Renal pelvis (tissue), 4 donors: Measurements from ENCODE around the gene MRGPRE. TPM values are rescaled to one million over a fixed set of nuclear protein-coding genes. Genes with fewer than 3 reads are reported as not detected.

Source experiments
- DNase-seq: peaks from one replicate; pipeline ENCODE4 v3.0.0-alpha.2; 2013
- polyA plus RNA-seq, 3 donors: library from polyadenylated mRNA; unstranded; fragments of 120-200 nt; gene quantifications; one replicate each; pipeline ENCODE4 v1.2.1, GENCODE V29; 2013; ENCODE audit not compliant: insufficient read length in 3 of 3

Gene MRGPRE
- polyA plus RNA-seq, 3 donors, result not detected

DNA sequence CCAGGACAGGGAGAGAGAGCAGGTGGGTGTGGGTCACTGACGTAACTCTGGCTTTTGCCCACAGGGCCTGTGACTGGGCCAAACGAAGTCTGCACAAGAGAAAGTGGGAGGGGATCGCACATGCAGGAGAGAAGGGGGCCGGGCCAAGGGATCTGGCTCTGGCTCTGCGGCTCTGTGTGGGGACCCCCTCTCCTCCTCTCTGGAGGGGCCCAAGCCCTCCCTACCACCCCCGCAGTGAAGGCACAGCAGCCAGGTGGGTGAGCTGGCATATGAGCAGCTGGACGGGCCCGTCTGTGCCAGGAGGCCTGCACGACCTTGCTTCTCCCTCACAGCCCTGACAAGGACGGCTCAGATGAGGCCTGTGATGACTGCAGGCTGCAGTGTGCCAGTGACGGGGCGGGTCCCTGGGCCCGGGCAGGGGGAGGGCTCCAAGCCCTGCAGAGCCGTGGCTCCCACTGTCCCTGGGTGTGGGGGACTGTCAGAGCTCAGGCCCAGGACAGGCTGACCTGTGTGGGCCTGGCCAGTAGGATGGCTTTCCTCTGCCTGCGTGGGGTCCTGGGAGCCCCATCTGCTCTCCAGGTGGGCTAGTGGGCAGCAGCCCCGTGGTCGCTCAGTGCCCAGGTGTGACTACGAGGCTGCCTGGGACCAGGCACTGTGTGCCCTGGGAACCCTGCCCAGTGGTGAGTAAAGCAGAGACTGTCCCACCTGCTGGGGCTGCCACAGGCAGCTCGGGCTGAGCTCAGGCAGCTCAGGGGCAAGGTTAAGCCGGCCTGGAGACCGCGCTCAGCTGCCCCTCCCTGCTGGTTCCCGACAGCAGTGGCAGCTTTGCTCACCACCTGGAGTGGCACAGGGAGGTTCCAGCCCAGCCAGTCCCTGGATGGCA is 35.8 kb downstream of the MRGPRE start:
- no peak for DNase-seq

GRCh38 chr11:3195251-3196160 is 36.7 kb downstream of the MRGPRE start:
- no peak for DNase-seq

- no peak for DNase-seq
These were observed 38.0 kb downstream of the MRGPRE start for GRCh38 chr11:3194016-3194816.

DNA sequence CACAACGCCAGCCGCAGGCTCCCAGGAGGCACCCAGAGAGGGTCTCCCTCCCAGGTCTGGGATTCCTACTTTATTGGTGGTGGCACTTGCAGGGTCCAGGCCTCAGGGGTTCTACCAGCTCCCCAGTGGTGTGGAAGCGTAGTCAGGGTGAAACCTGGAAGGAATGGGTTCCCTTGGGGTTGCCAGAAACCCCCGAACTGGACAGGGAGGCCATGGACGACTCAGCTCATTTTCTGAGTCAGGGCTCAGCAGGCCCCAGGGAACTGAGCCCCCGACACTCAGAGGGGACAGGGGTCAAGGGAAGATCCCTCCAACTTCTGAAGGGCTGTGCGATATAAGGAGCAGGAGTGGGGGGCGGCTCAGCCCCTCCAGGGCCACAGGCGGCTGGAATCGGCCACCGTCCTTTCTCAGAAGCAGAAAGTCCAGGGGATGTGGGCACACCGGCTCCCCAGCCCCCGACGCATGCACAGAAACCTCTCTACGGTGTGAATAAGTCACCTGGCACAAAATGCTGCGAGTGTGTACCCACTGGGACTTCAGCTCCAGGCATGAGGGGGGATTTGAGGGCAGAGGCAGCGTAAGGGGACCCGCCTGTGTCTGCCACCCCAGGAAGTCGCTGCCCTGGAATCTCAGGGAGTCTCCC is 38.7 kb downstream of the MRGPRE start:
- no peak for DNase-seq

GRCh38 chr11:3192511-3193372 is 39.5 kb downstream of the MRGPRE start:
- no peak for DNase-seq

GRCh38 chr11:3191586-3192324 is 40.5 kb downstream of the MRGPRE start:
- no peak for DNase-seq

DNA sequence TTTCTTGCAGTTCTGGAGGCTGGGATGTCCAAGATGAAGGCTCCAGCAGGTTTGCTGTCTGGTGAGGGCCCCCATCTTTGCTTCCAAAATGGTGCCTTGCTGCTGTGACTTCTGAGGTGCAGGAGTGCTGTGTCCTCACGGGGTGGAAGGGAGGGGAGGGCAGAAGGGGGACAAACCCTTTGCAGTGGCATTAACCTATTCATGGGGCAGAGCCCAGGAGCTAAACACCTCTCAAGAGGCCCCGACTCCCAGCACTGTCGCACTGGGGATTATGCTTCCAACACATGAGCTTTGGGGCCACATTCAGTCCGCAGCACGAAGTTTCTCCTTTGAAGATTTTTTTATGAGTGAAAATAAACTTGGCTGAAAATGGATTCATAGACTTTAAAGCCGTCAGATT is 41.6 kb downstream of the MRGPRE start:
- DNase-seq, result no peak

- DNase-seq, result no peak
These were observed 42.2 kb downstream of the MRGPRE start for GRCh38 chr11:3189886-3190583.

GRCh38 chr11:3189196-3189843 is 42.9 kb downstream of the MRGPRE start:
- DNase-seq, result no peak

- no peak for DNase-seq
These were observed 43.6 kb downstream of the MRGPRE start for GRCh38 chr11:3188496-3189195.

GRCh38 chr11:3186166-3186953 is 45.9 kb downstream of the MRGPRE start:
- DNase-seq, result no peak

DNA sequence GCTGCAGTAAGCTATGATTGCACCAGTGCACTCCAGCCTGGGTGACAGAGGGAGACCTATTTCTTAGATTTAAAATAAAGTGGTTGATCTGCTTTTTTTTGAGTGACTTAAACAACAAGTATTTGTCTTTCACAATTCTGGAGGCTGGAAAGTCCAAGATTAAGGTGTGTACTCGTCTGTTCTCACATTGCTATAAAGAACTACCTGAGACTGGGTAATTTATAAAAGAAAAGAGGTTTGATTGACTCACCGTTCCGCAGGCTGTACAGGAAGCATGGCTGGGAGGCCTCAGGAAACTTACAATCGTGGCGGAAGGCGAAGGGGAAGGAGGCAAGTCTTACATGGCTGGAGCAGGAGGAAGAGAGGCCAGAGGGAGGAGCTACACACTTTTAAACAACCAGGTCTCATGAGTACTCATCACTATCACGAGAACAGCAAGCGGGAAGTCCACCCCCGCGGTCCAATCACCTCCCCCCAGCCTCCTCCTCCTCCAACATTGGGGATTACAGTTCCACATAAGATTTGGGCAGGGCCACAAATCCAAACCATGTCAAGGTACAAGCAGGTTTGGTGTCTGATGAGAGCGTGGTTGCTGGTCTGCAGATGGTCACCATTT is 47.4 kb downstream of the MRGPRE start:
- DNase-seq, result no peak

- DNase-seq, result no peak
These were observed 48.7 kb downstream of the MRGPRE start for GRCh38 chr11:3183523-3183922.

DNA sequence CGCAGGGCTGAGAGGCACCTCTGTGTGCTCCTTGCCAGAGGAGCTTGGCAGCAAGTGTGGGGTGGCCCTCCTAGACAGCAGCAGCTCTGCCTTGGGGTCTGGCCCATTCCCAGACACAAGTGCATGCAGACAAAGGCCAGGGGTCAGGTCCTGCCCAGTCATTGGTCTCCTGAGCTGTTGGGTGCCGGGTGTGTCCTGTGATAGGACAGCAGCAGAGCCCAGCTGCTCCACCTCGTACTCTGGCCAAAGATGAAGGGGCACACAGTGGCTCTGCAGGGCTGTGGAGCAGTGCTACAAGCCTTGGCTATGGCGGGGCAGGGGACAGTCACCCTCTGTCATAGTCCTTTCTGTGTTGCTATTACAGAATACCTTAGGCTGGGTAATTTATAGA is 49.8 kb downstream of the MRGPRE start:
- DNase-seq, result no peak

GRCh38 chr11:3181725-3182461 is 50.3 kb downstream of the MRGPRE start:
- no peak for DNase-seq

DNA sequence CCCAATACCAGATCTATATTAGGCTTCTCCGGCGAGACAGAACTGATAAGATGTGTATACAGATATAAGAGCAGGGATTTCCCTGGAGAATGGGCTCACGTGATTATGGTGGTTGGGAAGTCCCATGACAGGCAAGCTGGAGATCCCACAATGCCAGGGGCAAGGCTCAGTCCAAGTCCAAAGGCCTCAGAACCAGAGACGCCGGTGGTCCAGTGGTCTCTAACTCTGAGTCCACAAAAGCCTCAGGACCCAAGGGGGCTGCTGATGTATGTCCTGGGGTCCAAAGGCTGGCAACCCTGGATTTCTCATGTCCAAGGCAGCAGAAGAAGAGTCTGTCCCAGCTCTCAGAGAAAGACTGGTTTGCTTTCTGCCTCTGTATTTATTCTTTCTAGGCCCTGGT is 51.3 kb downstream of the MRGPRE start:
- DNase-seq, result no peak
